K562 (cell line): ENCODE data around the gene CUL4B. TPM values are rescaled to one million over a fixed set of nuclear protein-coding genes. Genes with fewer than 3 reads are reported as not detected.

ENCODE experiments used
- ARID2 ChIP-seq: fragments of 450-650 bp; IDR thresholded peaks from 2 replicates; pipeline ENCODE4 v1.6.1; 2017; ENCODE audit warnings: antibody characterized with exemption, mild to moderate bottlenecking
- ELF1 ChIP-seq: fragments of 200-800 bp; sonication (Bioruptor generic); IDR thresholded peaks from 2 replicates; pipeline ENCODE4 v1.6.1; 2016; ENCODE audit warnings: missing genetic modification characterization, missing compliant biosample characterization
- FOXK2 ChIP-seq, 2 experiments: fragments of 450-650 bp; IDR thresholded peaks in 1 of 2; conservative IDR thresholded peaks in 1 of 2; 2 replicates each; pipeline ENCODE4 v1.6.1; 2016; ENCODE audit warnings: low read depth in 2 of 2, mild to moderate bottlenecking in 1 of 2
- NFE2 ChIP-seq: IDR thresholded peaks from 2 replicates; pipeline ENCODE4 v1.6.1; 2014; ENCODE audit warnings: antibody characterized with exemption, low read depth
- NONO ChIP-seq, 2 experiments: fragments of 200-400 bp in 1 of 2; fragments of 450-650 bp in 1 of 2; formaldehyde crosslinking in 1 of 2; IDR thresholded peaks; 2 replicates each; pipeline ENCODE4 v1.6.1; 2017; ENCODE audit warnings: low read depth in 2 of 2, mild to moderate bottlenecking in 2 of 2, moderate library complexity in 2 of 2, low read length in 1 of 2
- TBP ChIP-seq: optimal IDR thresholded peaks from 2 replicates; pipeline ENCODE3; 2011; ENCODE audit warnings: low read depth, low read length, improper control_type of control experiment
- TGIF2 ChIP-seq: sonication (generic); formaldehyde crosslinking; IDR thresholded peaks from 2 replicates; pipeline ENCODE4 v1.8.1; 2022; ENCODE audit warnings: mild to moderate bottlenecking, missing genetic modification reagents, moderate library complexity
- ZNF282 ChIP-seq: sonication (generic); formaldehyde crosslinking; IDR thresholded peaks from 2 replicates; pipeline ENCODE4 v1.8.1; 2023; ENCODE audit warnings: missing genetic modification reagents
- polyA plus RNA-seq, 8 experiments: library from polyadenylated mRNA; depleted of rRNA in 4 of 8; stranded (reverse) in 5 of 8; unstranded in 3 of 8; fragments of >200 nt; fragmentation: Nextera tagmentation in 2 of 8; fragmentation: Illumina TruSeq in 1 of 8; extraction: Ambion mirVana in 2 of 8; extraction: Trizol in 1 of 8; gene quantifications; 2 replicates each; pipeline versions ENCODE4 v1.2.1 to v1.2.3, GENCODE V29; 2011 to 2014; ENCODE audit warnings: inconsistent platforms in 1 of 8, missing spikeins in 1 of 8
- total RNA-seq, 7 experiments: library from RNA; depleted of rRNA in 6 of 7; stranded (reverse); fragments of >200 nt in 6 of 7; fragmentation: Illumina TruSeq in 2 of 7; extraction: Trizol in 2 of 7; gene quantifications; 2 replicates each; pipeline versions ENCODE4 v1.2.1 to v1.2.3, GENCODE V29; 2011 to 2021; ENCODE audit warnings: low replicate concordance in 1 of 7
- TF ChIP-seq, protein P1 (sequence below): fragments of 450-650 bp; IDR thresholded peaks from 2 replicates; pipeline ENCODE4 v1.7.1; 2018; ENCODE audit warnings: mild to moderate bottlenecking, low read depth; ENCODE audit not compliant: partially characterized antibody
- TF ChIP-seq, protein P2 (sequence below): fragments of 250-450 bp; sonication (Bioruptor Pico); IDR thresholded peaks from 2 replicates; pipeline ENCODE4 v1.4.0; 2020; ENCODE audit warnings: mild to moderate bottlenecking, moderate library complexity
- TF ChIP-seq, protein P3 (sequence below): fragments of 450-650 bp; IDR thresholded peaks from 2 replicates; pipeline ENCODE4 v1.6.1; 2017; ENCODE audit warnings: antibody characterized with exemption
- TF ChIP-seq, protein P4 (sequence below): fragments of 450-650 bp; IDR thresholded peaks from 2 replicates; pipeline ENCODE4 v1.6.1; 2018; ENCODE audit not compliant: partially characterized antibody
- TF ChIP-seq, protein P5 (sequence below): fragments of 450-650 bp; formaldehyde crosslinking; IDR thresholded peaks from 2 replicates; pipeline ENCODE4 v1.4.0; 2020; ENCODE audit warnings: mild to moderate bottlenecking, moderate library complexity

Gene CUL4B
- total and polyA plus RNA-seq, 9 of the 15 experiments (the other 6 are each of a cell fraction or from before 2014, with no cell fraction given): 15.0 to 41.7 (median 37.5) TPM

DNA sequence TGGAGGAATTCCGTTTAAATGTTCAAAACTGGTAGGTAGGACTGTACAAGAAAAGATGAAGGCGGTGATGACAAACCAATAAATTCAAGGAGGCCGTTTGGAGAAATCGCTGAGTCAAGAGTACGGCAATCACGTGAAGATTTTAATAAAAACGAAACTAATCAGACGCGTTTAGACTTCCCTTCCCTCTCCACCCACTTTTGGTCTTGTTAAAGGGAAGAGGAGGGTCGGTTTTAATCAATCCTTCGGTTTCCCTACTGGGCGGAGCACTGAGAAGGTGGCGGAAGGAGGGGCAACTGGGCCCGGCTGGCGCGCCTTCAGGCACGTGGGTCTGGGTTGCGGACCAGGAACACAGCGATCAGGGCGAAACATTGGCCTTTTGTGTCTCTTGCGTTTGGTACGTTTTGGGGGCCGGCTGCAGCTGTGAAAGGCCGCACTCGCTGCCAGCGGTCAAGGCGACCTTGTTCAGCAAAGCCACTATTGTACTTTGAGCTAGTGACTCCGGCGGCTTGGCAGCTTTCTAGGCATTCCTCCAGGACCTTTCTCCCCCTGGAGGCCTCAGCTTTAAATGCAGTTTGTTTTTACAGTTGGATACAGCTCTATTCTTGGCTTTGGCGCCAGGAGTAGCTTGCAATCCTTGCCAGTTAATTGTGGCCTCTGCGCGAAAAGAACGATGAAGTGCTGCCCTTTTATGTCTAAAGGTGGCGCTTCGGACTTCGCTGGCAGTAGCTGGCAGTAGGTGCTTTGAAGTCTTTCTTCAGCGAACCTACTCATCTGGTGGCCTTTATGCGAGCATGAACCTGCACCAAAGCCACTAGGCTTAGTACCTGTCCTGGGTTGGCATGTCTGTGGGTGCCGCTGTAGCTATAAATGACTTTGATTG, 74.9 kb downstream of the CUL4B start (continued):
- TF ChIP-seq, protein P1, sequence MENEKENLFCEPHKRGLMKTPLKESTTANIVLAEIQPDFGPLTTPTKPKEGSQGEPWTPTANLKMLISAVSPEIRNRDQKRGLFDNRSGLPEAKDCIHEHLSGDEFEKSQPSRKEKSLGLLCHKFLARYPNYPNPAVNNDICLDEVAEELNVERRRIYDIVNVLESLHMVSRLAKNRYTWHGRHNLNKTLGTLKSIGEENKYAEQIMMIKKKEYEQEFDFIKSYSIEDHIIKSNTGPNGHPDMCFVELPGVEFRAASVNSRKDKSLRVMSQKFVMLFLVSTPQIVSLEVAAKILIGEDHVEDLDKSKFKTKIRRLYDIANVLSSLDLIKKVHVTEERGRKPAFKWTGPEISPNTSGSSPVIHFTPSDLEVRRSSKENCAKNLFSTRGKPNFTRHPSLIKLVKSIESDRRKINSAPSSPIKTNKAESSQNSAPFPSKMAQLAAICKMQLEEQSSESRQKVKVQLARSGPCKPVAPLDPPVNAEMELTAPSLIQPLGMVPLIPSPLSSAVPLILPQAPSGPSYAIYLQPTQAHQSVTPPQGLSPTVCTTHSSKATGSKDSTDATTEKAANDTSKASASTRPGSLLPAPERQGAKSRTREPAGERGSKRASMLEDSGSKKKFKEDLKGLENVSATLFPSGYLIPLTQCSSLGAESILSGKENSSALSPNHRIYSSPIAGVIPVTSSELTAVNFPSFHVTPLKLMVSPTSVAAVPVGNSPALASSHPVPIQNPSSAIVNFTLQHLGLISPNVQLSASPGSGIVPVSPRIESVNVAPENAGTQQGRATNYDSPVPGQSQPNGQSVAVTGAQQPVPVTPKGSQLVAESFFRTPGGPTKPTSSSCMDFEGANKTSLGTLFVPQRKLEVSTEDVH: no peak
- TF ChIP-seq, protein P2, sequence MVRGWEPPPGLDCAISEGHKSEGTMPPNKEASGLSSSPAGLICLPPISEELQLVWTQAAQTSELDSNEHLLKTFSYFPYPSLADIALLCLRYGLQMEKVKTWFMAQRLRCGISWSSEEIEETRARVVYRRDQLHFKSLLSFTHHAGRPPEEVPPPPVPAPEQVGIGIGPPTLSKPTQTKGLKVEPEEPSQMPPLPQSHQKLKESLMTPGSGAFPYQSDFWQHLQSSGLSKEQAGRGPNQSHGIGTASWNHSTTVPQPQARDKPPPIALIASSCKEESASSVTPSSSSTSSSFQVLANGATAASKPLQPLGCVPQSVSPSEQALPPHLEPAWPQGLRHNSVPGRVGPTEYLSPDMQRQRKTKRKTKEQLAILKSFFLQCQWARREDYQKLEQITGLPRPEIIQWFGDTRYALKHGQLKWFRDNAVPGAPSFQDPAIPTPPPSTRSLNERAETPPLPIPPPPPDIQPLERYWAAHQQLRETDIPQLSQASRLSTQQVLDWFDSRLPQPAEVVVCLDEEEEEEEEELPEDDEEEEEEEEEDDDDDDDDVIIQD (CRISPR knock-in tag): no peak
- TF ChIP-seq ELF1 (tag) (0 out of 2 replicates have a peak, but pooled peaks have one; percentile 29), TGIF2 (CRISPR knock-in tag) (no peak), FOXK2 (conservative IDR thresholded peaks at IDR 0.05 in 1 of 2, IDR thresholded peaks at IDR 0.05 in 1 of 2; ENCODE audit: low read depth in 2 of 2) (peak in 1 of 2 experiments; percentile 46; a peak in 2 of 4 replicates), NFE2 (peak; percentile 92), ZNF282 (CRISPR knock-in tag) (no peak), ARID2 (no peak), TBP (no peak), NONO (IDR thresholded peaks at IDR 0.05; ENCODE audit: low read depth in 2 of 2, low read length in 1 of 2) (no peak)
- TF ChIP-seq, protein P3, sequence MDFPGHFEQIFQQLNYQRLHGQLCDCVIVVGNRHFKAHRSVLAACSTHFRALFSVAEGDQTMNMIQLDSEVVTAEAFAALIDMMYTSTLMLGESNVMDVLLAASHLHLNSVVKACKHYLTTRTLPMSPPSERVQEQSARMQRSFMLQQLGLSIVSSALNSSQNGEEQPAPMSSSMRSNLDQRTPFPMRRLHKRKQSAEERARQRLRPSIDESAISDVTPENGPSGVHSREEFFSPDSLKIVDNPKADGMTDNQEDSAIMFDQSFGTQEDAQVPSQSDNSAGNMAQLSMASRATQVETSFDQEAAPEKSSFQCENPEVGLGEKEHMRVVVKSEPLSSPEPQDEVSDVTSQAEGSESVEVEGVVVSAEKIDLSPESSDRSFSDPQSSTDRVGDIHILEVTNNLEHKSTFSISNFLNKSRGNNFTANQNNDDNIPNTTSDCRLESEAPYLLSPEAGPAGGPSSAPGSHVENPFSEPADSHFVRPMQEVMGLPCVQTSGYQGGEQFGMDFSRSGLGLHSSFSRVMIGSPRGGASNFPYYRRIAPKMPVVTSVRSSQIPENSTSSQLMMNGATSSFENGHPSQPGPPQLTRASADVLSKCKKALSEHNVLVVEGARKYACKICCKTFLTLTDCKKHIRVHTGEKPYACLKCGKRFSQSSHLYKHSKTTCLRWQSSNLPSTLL: no peak
- TF ChIP-seq, protein P4, sequence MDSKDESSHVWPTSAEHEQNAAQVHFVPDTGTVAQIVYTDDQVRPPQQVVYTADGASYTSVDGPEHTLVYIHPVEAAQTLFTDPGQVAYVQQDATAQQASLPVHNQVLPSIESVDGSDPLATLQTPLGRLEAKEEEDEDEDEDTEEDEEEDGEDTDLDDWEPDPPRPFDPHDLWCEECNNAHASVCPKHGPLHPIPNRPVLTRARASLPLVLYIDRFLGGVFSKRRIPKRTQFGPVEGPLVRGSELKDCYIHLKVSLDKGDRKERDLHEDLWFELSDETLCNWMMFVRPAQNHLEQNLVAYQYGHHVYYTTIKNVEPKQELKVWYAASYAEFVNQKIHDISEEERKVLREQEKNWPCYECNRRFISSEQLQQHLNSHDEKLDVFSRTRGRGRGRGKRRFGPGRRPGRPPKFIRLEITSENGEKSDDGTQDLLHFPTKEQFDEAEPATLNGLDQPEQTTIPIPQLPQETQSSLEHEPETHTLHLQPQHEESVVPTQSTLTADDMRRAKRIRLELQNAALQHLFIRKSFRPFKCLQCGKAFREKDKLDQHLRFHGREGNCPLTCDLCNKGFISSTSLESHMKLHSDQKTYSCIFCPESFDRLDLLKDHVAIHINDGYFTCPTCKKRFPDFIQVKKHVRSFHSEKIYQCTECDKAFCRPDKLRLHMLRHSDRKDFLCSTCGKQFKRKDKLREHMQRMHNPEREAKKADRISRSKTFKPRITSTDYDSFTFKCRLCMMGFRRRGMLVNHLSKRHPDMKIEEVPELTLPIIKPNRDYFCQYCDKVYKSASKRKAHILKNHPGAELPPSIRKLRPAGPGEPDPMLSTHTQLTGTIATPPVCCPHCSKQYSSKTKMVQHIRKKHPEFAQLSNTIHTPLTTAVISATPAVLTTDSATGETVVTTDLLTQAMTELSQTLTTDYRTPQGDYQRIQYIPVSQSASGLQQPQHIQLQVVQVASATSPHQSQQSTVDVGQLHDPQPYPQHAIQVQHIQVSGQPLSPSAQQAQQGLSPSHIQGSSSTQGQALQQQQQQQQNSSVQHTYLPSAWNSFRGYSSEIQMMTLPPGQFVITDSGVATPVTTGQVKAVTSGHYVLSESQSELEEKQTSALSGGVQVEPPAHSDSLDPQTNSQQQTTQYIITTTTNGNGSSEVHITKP: no peak
- TF ChIP-seq, protein P5, sequence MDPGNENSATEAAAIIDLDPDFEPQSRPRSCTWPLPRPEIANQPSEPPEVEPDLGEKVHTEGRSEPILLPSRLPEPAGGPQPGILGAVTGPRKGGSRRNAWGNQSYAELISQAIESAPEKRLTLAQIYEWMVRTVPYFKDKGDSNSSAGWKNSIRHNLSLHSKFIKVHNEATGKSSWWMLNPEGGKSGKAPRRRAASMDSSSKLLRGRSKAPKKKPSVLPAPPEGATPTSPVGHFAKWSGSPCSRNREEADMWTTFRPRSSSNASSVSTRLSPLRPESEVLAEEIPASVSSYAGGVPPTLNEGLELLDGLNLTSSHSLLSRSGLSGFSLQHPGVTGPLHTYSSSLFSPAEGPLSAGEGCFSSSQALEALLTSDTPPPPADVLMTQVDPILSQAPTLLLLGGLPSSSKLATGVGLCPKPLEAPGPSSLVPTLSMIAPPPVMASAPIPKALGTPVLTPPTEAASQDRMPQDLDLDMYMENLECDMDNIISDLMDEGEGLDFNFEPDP (CRISPR knock-in tag): no peak
